ENCODE data around the gene SLC29A1.

GRCh38 chr6:44228433-44228832 lies 5.0 kb downstream of the SLC29A1 start:
- TF ChIP-seq ZNF274 (IDR thresholded peaks at IDR 0.05; ENCODE audit: low read depth, low read length) (no peak), YY1 (IDR thresholded peaks at IDR 0.05; ENCODE audit: insufficient read depth, insufficient read length) (no peak), SUZ12 (IDR thresholded peaks at IDR 0.05; ENCODE audit: extremely low read depth, insufficient read depth, insufficient read length) (no peak)

All from NT2/D1 (cell line).